OCI-LY1 (cell line): Measurements from ENCODE around the gene SYNE1.

Experiments
- EZH2 ChIP-seq: fragments of 200-600 bp; sonication (generic), shearing (Covaris generic); IDR thresholded peaks from 2 replicates; pipeline ENCODE4 v1.8.0; 2017; ENCODE audit warnings: borderline replicate concordance, mixed run types, mild to moderate bottlenecking, antibody characterized with exemption, low read length, moderate library complexity, mixed read lengths
- TF ChIP-seq, protein P1 (sequence below): fragments of 200-600 bp; sonication (generic), shearing (Covaris generic); IDR thresholded peaks from 2 replicates; pipeline ENCODE4 v1.5.1; 2017; ENCODE audit warnings: mild to moderate bottlenecking, antibody characterized with exemption, low read length, moderate library complexity, mixed read lengths

DNA sequence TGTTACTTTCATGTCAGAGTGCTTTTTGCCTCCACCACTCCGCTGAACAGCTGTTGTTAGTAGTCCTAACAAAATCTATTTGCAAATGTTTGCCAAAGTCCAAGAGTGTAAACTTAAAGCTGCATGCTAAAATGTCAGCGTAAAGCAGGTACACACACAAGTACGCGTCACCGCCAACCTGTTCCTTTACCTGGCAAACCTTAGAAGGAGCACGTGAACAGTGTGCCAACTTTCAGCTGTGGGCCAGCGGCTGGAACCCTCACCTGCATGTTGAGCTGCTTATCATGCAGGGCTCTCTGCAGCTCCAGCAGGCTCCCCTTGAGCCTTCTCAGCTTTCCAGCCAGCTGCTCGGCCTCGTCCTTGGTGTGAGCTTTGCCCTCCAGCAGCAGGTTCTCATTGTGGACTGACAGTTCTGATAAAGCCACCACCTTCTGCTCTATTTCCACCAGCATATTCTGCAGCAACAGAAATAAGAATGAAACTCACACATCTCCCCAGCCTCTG, 359.3 kb downstream of the SYNE1 start:
- TF ChIP-seq EZH2 = no peak
- TF ChIP-seq, protein P1, sequence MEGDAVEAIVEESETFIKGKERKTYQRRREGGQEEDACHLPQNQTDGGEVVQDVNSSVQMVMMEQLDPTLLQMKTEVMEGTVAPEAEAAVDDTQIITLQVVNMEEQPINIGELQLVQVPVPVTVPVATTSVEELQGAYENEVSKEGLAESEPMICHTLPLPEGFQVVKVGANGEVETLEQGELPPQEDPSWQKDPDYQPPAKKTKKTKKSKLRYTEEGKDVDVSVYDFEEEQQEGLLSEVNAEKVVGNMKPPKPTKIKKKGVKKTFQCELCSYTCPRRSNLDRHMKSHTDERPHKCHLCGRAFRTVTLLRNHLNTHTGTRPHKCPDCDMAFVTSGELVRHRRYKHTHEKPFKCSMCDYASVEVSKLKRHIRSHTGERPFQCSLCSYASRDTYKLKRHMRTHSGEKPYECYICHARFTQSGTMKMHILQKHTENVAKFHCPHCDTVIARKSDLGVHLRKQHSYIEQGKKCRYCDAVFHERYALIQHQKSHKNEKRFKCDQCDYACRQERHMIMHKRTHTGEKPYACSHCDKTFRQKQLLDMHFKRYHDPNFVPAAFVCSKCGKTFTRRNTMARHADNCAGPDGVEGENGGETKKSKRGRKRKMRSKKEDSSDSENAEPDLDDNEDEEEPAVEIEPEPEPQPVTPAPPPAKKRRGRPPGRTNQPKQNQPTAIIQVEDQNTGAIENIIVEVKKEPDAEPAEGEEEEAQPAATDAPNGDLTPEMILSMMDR = no peak
